HG03064 (cell line): ENCODE measurements around the gene LTA4H.
"Not testable (repeated sequence)": the region's sequence is repeated elsewhere in the genome, so short reads cannot be mapped to it uniquely, and the experiment has no call there.

Source experiments
- ATAC-seq: cut with Tn5 transposase; IDR thresholded peaks from one replicate; pipeline ENCODE4 v1.9.1; 2021; ENCODE audit warnings: low read depth; ENCODE audit not compliant: unreplicated experiment

The LTA4H gene

GRCh38 chr12:95995238-95996031 is 40.0 kb downstream of the LTA4H start:
- ATAC-seq, result no peak

GRCh38 chr12:95994476-95994875 is 40.9 kb downstream of the LTA4H start:
- no peak for ATAC-seq

DNA sequence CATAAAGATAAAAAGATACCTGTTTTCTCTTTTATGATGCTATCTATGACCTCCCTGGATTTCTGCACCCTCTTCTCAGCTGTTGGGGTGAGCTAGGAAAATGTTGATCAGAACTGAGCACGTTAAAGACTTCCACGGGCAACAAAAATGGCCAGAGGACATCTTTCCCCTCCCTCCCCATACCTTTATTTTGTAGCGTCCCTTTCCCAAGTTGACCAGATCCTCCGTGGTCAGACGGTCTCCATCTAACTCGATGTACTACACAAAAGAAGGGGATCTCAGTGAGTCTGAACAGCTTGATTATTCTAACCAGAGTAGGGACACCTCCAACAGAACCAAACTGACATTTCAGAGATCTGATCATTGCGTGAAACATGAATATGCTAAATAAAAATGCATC is 41.5 kb downstream of the LTA4H start:
- no peak for ATAC-seq

DNA sequence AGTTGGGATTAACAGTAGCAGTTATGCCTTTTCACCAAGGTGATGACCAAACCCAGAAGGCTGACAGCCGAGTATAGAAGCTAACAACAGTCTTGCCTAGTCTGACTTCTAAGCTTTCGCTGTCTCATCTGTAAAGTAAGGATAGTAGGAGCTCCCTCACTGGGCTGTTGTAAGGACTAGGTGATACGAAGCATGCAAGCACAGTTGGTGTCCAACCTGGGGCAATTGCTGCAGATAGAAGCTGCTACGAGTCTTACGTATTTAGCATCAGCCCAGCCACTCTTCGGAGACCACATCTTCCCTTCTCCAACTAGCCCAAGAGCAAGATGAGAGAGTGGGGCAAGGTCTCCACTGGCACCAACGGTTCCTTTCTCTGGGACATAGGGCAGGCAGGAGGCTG is 45.3 kb downstream of the LTA4H start:
- no peak for ATAC-seq

GRCh38 chr12:95989504-95990123 is 45.8 kb downstream of the LTA4H start:
- ATAC-seq, result no peak

DNA sequence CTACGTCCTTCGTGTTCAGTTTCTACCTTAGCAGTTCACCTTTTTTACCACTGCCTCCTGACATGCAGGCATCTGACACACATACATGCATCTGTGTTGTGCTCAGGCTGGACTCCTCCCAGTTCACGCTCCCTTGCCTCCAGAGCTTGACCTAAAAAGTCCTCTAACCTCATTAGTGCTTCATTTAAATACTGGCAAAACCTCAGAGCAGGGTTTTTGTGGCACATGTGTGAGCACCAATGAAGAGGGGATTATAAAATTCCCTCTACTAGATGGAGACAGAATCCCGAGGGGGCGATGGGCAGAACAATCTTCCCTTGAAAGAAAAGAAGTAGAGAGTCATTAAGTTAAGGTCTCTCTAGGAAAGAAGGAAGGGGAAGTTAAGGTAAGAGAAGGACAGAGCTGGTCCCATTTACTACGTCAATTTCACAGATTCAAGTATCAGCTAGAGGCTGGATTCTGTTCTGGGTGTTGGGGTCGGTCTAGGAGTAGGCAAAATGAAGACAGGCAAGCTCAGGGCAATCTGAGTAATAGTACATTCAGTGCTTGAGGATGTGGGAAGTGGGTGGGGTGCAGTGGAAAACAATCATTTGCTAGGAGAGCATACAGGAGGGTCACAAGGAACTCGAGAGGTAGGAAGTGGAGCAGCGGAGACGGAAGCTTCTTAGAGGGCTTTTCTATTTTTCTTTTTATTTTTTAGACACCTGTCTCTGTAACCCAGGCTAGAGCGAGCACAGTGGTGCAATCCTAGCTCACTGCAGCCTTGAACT is 46.7 kb downstream of the LTA4H start:
- ATAC-seq, result no peak

DNA sequence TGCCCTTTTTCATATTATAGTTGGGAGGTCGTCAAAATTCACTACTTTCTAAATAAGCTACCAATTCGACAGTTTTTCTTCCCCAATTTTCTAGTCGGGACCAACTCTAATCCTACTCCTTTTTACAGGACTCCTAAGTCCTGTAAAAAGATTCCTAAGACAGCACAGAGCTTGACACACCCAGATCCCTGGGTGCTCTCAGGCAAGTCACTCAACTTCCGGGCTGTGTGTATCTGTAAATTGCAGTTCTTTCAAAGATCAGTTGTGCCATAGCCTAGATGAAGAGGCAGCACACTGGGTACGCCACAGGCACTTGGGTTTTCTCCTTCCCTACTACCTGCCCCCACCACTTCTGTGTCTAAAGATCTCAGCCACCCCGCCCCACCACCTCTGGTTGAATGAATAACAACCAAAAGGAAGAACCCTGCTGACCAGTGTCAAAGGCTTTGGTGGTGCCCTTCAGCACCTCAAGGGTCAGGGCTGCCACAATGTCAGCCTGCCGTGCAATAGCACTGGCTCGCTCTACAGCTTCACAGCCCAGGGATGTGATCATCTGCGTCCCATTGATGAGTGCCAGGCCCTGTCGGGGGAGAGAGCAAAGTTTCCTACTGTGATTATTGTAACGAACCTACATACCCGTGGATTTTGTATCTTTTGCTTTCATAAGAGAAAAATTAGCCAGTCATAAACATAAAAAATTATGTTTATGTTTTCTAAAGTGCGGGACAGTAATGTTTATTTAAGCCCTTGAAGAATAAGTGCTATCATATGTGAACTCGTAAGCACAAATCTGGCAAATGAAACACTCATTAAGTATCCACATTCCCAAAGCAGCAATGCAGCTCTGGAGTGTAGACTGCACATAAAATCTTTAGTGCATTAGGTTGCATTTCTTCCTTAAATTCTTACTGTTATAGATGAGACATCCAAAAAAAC is 48.5 kb downstream of the LTA4H start:
- no peak for ATAC-seq

- ATAC-seq, result no peak
Measured at GRCh38 chr12:95984682-95985081, 50.7 kb downstream of the LTA4H start.

GRCh38 chr12:95982602-95983001 is 52.8 kb downstream of the LTA4H start:
- ATAC-seq, result no peak

DNA sequence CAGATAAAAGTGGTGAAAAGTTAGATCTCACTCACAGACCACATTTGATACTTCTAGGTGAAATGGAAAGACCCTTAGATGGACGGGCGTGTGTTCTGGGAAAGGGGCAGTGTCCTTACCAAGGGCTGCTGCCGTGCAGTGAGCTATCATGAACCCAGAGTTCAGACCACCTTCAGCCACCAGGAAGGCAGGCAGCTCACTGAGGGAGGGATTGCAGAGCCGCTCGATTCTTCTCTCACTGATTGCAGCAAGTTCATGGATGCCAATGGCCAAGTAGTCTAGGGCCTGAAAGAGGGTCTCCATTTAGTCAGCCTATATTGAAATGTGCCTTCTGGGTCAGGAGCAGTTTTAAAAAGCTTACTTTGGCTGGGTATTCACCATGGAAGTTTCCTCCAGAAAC is 55.0 kb downstream of the LTA4H start:
- ATAC-seq, result no peak

DNA sequence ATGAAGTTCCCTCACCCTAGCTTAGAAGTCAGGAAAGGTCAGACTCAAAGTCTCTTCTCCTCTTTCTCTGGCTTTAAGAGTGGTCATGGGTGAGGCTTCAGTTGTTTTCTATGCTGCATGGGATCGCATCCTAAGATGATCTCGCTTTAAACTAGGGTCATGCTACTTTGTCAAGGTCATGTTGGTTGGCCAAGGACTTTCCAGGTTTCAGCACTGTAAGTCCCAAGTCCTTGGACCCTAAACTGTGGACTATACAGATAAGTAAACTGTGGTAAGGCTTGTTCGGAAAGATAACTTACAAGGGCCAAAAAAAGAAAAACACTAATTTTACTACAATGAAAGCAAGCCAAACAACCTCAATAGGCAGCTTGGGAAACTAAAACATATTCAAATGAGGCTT is 56.6 kb downstream of the LTA4H start:
- ATAC-seq, result no peak

DNA sequence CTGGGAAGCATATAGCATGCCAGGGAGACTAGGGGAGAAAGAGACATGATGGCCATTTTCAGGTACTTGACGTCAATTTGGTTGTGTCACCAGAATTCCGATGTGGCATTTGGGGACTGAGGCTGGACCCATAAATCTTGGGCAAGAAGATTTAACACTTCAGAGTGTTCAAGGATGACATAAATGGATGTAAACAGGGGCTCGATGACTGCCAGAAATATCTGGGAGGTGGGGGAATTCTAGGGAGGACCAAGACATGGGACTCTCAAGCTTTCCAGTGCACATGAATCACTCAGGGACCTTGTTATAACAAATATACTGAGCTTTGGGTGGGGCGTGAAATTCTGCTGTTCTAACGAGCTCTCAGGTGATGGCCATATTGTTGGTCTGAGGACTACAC is 57.0 kb downstream of the LTA4H start:
- no peak for ATAC-seq

DNA sequence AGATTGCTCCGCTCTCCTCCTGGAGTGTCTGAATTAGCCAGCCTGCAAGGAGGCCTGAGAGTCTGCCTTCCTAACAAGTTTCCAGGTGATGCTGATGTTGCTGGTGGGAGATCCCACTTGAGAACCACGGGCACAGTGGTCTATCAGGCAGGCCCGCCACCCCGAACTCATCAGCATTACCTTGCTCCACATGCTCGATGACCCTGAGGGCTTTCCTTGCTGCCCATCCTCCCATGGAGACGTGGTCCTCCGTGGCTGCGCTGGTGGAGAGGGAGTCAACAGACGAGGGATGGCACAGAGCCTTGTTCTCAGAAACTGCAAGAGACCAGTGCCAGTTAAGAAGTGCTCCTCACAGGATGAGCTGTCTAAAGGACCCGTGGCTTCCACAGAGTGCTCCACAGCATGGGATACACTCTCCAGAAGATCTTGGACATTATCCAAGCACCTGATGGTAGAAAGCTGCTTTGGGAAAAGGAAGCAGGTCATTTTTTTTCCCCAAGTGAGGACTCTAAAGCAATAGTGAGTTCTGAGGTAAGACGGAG is 57.6 kb downstream of the LTA4H start:
- no peak for ATAC-seq

GRCh38 chr12:95976416-95976832 is 59.0 kb downstream of the LTA4H start:
- ATAC-seq, result no peak

DNA sequence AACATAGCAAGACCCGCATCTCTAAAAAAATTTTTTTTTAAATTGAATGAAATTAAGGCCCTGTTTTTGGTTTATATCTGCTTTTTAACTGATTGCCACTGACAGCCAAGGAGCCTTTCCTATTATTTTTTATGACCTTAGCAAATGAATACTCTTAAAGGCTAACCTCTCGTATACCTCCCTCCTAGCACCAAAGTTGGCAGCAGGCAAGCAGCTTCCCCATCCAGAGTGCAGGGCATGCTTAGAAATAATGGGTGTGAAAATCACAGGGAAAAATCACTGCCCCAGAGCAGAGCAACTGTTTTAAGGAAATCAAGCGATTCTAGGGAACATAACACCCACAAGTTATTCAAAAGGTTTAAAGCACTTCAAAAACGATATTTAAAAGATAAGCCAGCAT is 59.9 kb downstream of the LTA4H start:
- ATAC-seq, result no peak

- ATAC-seq, result no peak
Measured at GRCh38 chr12:95974358-95974757, 61.0 kb downstream of the LTA4H start.

GRCh38 chr12:95972832-95973456 is 62.4 kb downstream of the LTA4H start:
- ATAC-seq, result no peak

GRCh38 chr12:95970905-95971304 is 64.5 kb downstream of the LTA4H start:
- no peak for ATAC-seq

- ATAC-seq, result not testable (repeated sequence)
Measured at GRCh38 chr12:95969116-95969515, 66.3 kb downstream of the LTA4H start.

- ATAC-seq, result no peak
Measured at GRCh38 chr12:95967301-95967700, 68.1 kb downstream of the LTA4H start.
